HepG2 (cell line): ENCODE data around the gene DDIT4. TPM values are rescaled to one million over a fixed set of nuclear protein-coding genes. Genes with fewer than 3 reads are reported as not detected.

Experiments
- ARID2 ChIP-seq: sonication (generic); formaldehyde crosslinking; IDR thresholded peaks from 2 replicates; pipeline ENCODE4 v1.8.1; 2022; ENCODE audit warnings: mild to moderate bottlenecking, missing genetic modification reagents, borderline replicate concordance
- BCL6 ChIP-seq: IDR thresholded peaks from 2 replicates; pipeline ENCODE4 v1.6.1; 2016; ENCODE audit warnings: missing genetic modification reagents, missing compliant biosample characterization
- FOXA1 ChIP-seq, 2 experiments: fragments of 450-650 bp in 1 of 2; sonication (generic) in 1 of 2; formaldehyde crosslinking in 1 of 2; IDR thresholded peaks; 2 replicates each; pipeline versions ENCODE4 v1.4.0 to v1.6.1; 2016 to 2020; ENCODE audit warnings: missing genetic modification reagents in 1 of 2
- KLF12 ChIP-seq: sonication (generic); formaldehyde crosslinking; IDR thresholded peaks from 2 replicates; pipeline ENCODE4 v1.4.0; 2020; ENCODE audit warnings: missing genetic modification reagents, borderline replicate concordance
- MED1 ChIP-seq: sonication (generic); formaldehyde crosslinking; IDR thresholded peaks from 2 replicates; pipeline ENCODE4 v1.4.0; 2020; ENCODE audit warnings: missing genetic modification reagents
- SMAD9 ChIP-seq: sonication (generic); formaldehyde crosslinking; IDR thresholded peaks from 2 replicates; pipeline ENCODE4 v1.5.1; 2020; ENCODE audit warnings: mild to moderate bottlenecking, missing genetic modification reagents
- YEATS4 ChIP-seq: sonication (generic); formaldehyde crosslinking; IDR thresholded peaks from 2 replicates; pipeline ENCODE4 v1.4.0; 2020; ENCODE audit warnings: missing genetic modification reagents, borderline replicate concordance
- ZNF12 ChIP-seq: sonication (generic); formaldehyde crosslinking; IDR thresholded peaks from 2 replicates; pipeline ENCODE4 v1.5.0; 2020; ENCODE audit warnings: missing genetic modification reagents
- ZNF20 ChIP-seq: sonication (generic); formaldehyde crosslinking; IDR thresholded peaks from 2 replicates; pipeline ENCODE4 v1.4.0; 2020; ENCODE audit warnings: mild to moderate bottlenecking, moderate library complexity, missing genetic modification reagents
- ZNF331 ChIP-seq: sonication (generic); formaldehyde crosslinking; IDR thresholded peaks from 2 replicates; pipeline ENCODE4 v1.4.0; 2020; ENCODE audit warnings: missing genetic modification reagents
- polyA plus RNA-seq, 8 experiments: library from polyadenylated mRNA; depleted of rRNA in 3 of 8; stranded (reverse) in 7 of 8; unstranded in 1 of 8; fragments of >200 nt; fragmentation: Illumina TruSeq in 4 of 8; extraction: Trizol in 4 of 8; gene quantifications; 2 replicates each; pipeline versions ENCODE4 v1.2.1 to v1.2.3, GENCODE V29; 2011 to 2016; ENCODE audit warnings: low read depth in 4 of 8, missing spikeins in 1 of 8, mixed read lengths in 1 of 8; ENCODE audit not compliant: insufficient read depth in 1 of 8
- total RNA-seq, 5 experiments: library from RNA; depleted of rRNA; stranded (reverse); fragments of >200 nt; fragmentation: Illumina TruSeq; extraction: Trizol; gene quantifications; 2 replicates each; pipeline ENCODE4 v1.2.3, GENCODE V29; 2016; ENCODE audit warnings: low read depth in 1 of 5
- TF ChIP-seq, protein P1 (sequence below): sonication (generic); formaldehyde crosslinking; IDR thresholded peaks from 2 replicates; pipeline ENCODE4 v1.4.0; 2020; ENCODE audit warnings: missing genetic modification reagents, borderline replicate concordance
- TF ChIP-seq, protein P2 (sequence below): sonication (generic); formaldehyde crosslinking; IDR thresholded peaks from 2 replicates; pipeline ENCODE4 v1.8.1; 2023; ENCODE audit warnings: mild to moderate bottlenecking, missing genetic modification reagents, borderline replicate concordance
- TF ChIP-seq, protein P3 (sequence below), 2 experiments: sonication (generic) in 1 of 2; formaldehyde crosslinking in 1 of 2; IDR thresholded peaks; 2 replicates each; pipeline versions ENCODE4 v1.4.0 to v1.6.1; 2016 to 2020; ENCODE audit warnings: borderline replicate concordance in 1 of 2, low read depth in 1 of 2, mild to moderate bottlenecking in 1 of 2, missing genetic modification reagents in 1 of 2
- TF ChIP-seq, protein P4 (sequence below): sonication (generic); formaldehyde crosslinking; IDR thresholded peaks from 2 replicates; pipeline ENCODE4 v1.4.0; 2020; ENCODE audit warnings: mild to moderate bottlenecking, missing genetic modification reagents
- TF ChIP-seq, protein P5 (sequence below): sonication (generic); formaldehyde crosslinking; IDR thresholded peaks from 2 replicates; pipeline ENCODE4 v1.4.0; 2020; ENCODE audit warnings: mild to moderate bottlenecking, low read depth, missing genetic modification reagents

Gene DDIT4
- total and polyA plus RNA-seq, 2 of the 13 experiments (the other 11 are each of a cell fraction or from before 2014, with no cell fraction given) = 35.6 to 40.7 TPM

DNA sequence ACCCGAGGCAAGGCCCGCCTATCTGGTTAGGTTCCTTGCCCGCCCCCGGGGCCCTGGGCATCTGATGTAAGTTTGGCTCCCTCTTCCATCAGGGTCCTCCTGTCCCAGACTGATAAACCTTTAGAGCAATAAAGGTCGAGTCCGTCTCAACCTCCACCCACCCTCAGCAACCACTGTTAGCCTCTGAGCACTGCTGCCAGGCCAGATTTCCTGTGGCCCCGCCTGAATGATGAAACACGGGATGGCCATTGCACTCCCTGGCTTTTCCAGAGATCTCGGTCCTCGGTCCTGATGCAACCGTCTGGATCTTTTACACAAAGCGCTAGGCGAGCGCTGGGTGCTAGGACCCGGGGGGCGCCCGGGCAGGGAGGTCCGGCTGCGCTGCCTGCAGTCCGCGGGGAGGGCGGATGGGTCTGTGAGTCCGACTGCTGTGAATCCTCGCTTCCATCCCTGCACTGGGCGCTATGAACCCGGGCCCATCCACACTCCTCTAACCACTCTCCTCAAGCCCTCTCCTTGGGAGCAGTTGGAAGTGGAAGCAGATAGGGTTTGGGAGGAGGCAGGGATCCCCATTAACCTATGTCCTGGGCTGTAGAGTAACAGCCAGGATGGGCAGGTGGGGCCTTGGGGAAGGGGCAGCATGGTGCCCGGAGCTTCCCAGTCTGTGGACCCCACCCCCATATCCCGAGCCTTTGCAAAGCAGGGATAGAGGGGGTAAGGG, 875 bp upstream of the DDIT4 start (continued):
- TF ChIP-seq, protein P1, sequence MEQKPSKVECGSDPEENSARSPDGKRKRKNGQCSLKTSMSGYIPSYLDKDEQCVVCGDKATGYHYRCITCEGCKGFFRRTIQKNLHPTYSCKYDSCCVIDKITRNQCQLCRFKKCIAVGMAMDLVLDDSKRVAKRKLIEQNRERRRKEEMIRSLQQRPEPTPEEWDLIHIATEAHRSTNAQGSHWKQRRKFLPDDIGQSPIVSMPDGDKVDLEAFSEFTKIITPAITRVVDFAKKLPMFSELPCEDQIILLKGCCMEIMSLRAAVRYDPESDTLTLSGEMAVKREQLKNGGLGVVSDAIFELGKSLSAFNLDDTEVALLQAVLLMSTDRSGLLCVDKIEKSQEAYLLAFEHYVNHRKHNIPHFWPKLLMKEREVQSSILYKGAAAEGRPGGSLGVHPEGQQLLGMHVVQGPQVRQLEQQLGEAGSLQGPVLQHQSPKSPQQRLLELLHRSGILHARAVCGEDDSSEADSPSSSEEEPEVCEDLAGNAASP (CRISPR knock-in tag) = peak; percentile 81; the same call in 1 of the 2 replicates
- no peak for TF ChIP-seq SMAD9 (CRISPR knock-in tag)
- TF ChIP-seq, protein P2, sequence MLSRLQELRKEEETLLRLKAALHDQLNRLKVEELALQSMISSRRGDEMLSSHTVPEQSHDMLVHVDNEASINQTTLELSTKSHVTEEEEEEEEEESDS (CRISPR knock-in tag) = peak; percentile 65; the same call in 1 of the 2 replicates
- peak; percentile 82; the same call in 1 of the 2 replicates for TF ChIP-seq ARID2 (CRISPR knock-in tag)
- TF ChIP-seq ZNF20 (CRISPR knock-in tag) = no peak
- TF ChIP-seq, protein P3, sequence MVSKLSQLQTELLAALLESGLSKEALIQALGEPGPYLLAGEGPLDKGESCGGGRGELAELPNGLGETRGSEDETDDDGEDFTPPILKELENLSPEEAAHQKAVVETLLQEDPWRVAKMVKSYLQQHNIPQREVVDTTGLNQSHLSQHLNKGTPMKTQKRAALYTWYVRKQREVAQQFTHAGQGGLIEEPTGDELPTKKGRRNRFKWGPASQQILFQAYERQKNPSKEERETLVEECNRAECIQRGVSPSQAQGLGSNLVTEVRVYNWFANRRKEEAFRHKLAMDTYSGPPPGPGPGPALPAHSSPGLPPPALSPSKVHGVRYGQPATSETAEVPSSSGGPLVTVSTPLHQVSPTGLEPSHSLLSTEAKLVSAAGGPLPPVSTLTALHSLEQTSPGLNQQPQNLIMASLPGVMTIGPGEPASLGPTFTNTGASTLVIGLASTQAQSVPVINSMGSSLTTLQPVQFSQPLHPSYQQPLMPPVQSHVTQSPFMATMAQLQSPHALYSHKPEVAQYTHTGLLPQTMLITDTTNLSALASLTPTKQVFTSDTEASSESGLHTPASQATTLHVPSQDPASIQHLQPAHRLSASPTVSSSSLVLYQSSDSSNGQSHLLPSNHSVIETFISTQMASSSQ (IDR thresholded peaks at IDR 0.05; ENCODE audit: low read depth) = no peak
- TF ChIP-seq, protein P3 (CRISPR knock-in tag; IDR thresholded peaks at IDR 0.05; ENCODE audit: borderline replicate concordance) = 0 out of 2 replicates have a peak, but pooled peaks have one; percentile 52
- peak; percentile 94; the same call in 1 of the 2 replicates for TF ChIP-seq YEATS4 (CRISPR knock-in tag)
- peak; percentile 98 for TF ChIP-seq MED1 (CRISPR knock-in tag)
- TF ChIP-seq, protein P4, sequence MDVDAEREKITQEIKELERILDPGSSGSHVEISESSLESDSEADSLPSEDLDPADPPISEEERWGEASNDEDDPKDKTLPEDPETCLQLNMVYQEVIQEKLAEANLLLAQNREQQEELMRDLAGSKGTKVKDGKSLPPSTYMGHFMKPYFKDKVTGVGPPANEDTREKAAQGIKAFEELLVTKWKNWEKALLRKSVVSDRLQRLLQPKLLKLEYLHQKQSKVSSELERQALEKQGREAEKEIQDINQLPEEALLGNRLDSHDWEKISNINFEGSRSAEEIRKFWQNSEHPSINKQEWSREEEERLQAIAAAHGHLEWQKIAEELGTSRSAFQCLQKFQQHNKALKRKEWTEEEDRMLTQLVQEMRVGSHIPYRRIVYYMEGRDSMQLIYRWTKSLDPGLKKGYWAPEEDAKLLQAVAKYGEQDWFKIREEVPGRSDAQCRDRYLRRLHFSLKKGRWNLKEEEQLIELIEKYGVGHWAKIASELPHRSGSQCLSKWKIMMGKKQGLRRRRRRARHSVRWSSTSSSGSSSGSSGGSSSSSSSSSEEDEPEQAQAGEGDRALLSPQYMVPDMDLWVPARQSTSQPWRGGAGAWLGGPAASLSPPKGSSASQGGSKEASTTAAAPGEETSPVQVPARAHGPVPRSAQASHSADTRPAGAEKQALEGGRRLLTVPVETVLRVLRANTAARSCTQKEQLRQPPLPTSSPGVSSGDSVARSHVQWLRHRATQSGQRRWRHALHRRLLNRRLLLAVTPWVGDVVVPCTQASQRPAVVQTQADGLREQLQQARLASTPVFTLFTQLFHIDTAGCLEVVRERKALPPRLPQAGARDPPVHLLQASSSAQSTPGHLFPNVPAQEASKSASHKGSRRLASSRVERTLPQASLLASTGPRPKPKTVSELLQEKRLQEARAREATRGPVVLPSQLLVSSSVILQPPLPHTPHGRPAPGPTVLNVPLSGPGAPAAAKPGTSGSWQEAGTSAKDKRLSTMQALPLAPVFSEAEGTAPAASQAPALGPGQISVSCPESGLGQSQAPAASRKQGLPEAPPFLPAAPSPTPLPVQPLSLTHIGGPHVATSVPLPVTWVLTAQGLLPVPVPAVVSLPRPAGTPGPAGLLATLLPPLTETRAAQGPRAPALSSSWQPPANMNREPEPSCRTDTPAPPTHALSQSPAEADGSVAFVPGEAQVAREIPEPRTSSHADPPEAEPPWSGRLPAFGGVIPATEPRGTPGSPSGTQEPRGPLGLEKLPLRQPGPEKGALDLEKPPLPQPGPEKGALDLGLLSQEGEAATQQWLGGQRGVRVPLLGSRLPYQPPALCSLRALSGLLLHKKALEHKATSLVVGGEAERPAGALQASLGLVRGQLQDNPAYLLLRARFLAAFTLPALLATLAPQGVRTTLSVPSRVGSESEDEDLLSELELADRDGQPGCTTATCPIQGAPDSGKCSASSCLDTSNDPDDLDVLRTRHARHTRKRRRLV (CRISPR knock-in tag) = peak; percentile 62; the same call in 1 of the 2 replicates
- no peak for TF ChIP-seq FOXA1 (IDR thresholded peaks at IDR 0.05)
- TF ChIP-seq FOXA1 (CRISPR knock-in tag; IDR thresholded peaks at IDR 0.05) = peak; percentile 41; the same call in 1 of the 2 replicates
- peak; percentile 79 for TF ChIP-seq ZNF12 (CRISPR knock-in tag)
- TF ChIP-seq, protein P5, sequence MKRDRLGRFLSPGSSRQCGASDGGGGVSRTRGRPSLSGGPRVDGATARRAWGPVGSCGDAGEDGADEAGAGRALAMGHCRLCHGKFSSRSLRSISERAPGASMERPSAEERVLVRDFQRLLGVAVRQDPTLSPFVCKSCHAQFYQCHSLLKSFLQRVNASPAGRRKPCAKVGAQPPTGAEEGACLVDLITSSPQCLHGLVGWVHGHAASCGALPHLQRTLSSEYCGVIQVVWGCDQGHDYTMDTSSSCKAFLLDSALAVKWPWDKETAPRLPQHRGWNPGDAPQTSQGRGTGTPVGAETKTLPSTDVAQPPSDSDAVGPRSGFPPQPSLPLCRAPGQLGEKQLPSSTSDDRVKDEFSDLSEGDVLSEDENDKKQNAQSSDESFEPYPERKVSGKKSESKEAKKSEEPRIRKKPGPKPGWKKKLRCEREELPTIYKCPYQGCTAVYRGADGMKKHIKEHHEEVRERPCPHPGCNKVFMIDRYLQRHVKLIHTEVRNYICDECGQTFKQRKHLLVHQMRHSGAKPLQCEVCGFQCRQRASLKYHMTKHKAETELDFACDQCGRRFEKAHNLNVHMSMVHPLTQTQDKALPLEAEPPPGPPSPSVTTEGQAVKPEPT (CRISPR knock-in tag) = peak; percentile 96
- peak; percentile 90 for TF ChIP-seq ZNF331
- TF ChIP-seq KLF12 = no peak
- TF ChIP-seq BCL6 (CRISPR knock-in tag) = peak; percentile 75
